Measurements from ENCODE around the gene ITGAD.

Gene ITGAD

GRCh38 chr16:31474173-31474714, 81.1 kb downstream of the ITGAD start:
- peaks cover 5% of the 10 kb centered on the region for H3K4me1 ChIP-seq (ENCODE audit: control insufficient read depth, insufficient read depth, low read length)
- no peaks in the 10 kb centered on the region for H3K36me3 ChIP-seq (ENCODE audit: control insufficient read depth, insufficient read depth, low read length)
- peaks cover 73% of the 10 kb centered on the region for H3K27me3 ChIP-seq (ENCODE audit: control insufficient read depth, insufficient read depth, low read length, poor library complexity, severe bottlenecking)
- no peaks in the 10 kb centered on the region for H3K9me3 ChIP-seq (ENCODE audit: control insufficient read depth, low read length)
- no peak overlapping the region for H3K4me3 ChIP-seq (ENCODE audit: insufficient read depth, low read depth, low read length)
- no peak overlapping the region for H3K27ac ChIP-seq (ENCODE audit: insufficient read depth, low read depth, low read length, poor library complexity, severe bottlenecking)
- 88 to 89% methylated on average over 12 of the region's 12 CpGs for whole genome bisulfite sequencing, 2 experiments

GRCh38 chr16:31474773-31475738, 81.9 kb downstream of the ITGAD start:
- H3K27me3 ChIP-seq (ENCODE audit: control insufficient read depth, insufficient read depth, low read length, poor library complexity, severe bottlenecking) = peaks cover 79% of the 10 kb centered on the region
- no peak overlapping the region for H3K4me3 ChIP-seq (ENCODE audit: insufficient read depth, low read depth, low read length)
- no peak overlapping the region for H3K27ac ChIP-seq (ENCODE audit: insufficient read depth, low read depth, low read length, poor library complexity, severe bottlenecking)
- H3K36me3 ChIP-seq (ENCODE audit: control insufficient read depth, insufficient read depth, low read length) = no peaks in the 10 kb centered on the region
- peaks cover 5% of the 10 kb centered on the region for H3K4me1 ChIP-seq (ENCODE audit: control insufficient read depth, insufficient read depth, low read length)
- no peaks in the 10 kb centered on the region for H3K9me3 ChIP-seq (ENCODE audit: control insufficient read depth, low read length)
- WGBS, 2 experiments = 92% methylated on average over 11 to 12 of the region's 12 CpGs

GRCh38 chr16:31475946-31476302, 82.8 kb downstream of the ITGAD start:
- 79 to 83% methylated on average over 26 of the region's 26 CpGs for WGBS, 2 experiments
- Histone ChIP-seq H3K27ac (ENCODE audit: insufficient read depth, low read depth, low read length, poor library complexity, severe bottlenecking) (no peak overlapping the region), H3K4me3 (ENCODE audit: insufficient read depth, low read depth, low read length) (no peak overlapping the region), H3K36me3 (ENCODE audit: control insufficient read depth, insufficient read depth, low read length) (no peaks in the 10 kb centered on the region), H3K9me3 (ENCODE audit: control insufficient read depth, low read length) (no peaks in the 10 kb centered on the region), H3K27me3 (ENCODE audit: control insufficient read depth, insufficient read depth, low read length, poor library complexity, severe bottlenecking) (peaks cover 80% of the 10 kb centered on the region), H3K4me1 (ENCODE audit: control insufficient read depth, insufficient read depth, low read length) (peaks cover 5% of the 10 kb centered on the region)

Measured in ectodermal cell (in vitro differentiated cells).